IMR-90 (cell line): ENCODE measurements around the gene DYNC1H1. TPM values are rescaled to one million over a fixed set of nuclear protein-coding genes. Genes with fewer than 3 reads are reported as not detected.

Source experiments
- ATAC-seq: fragments of 200-7000 bp; cut with Tn5 transposase; 2 replicates; pipeline ENCODE4 v1.9.1; 2020; ENCODE audit warnings: low read depth, mild to moderate bottlenecking, moderate library complexity
- BruUV-seq: library from RNA; stranded (reverse); fragments of 400-500 nt; replicated peaks from 2 replicates; lab custom pipeline; 2021; lab: Mats Ljungman, UMichigan
- CTCF ChIA-PET: fragments of 300-600 bp; formaldehyde crosslinking; extraction: SDS; loops from one replicate; lab custom pipeline; 2021; ENCODE audit warnings: antibody characterized with exemption; lab: Yijun Ruan, JAX
- POLR2A ChIA-PET: fragments of 300-600 bp; sonication (Branson Sonifier 250); formaldehyde crosslinking; loops from one replicate; lab custom pipeline; 2022; ENCODE audit warnings: antibody characterized with exemption; ENCODE audit not compliant: unreplicated experiment; lab: Charles Lee
- DNase-seq: peaks from one replicate; pipeline ENCODE4 v3.0.0; 2013
- H2AFZ ChIP-seq: replicated peaks from 2 replicates; pipeline ENCODE3; 2013; ENCODE audit warnings: low read length, mild to moderate bottlenecking; ENCODE audit not compliant: poor library complexity
- H2AK5ac ChIP-seq: 2 replicates; pipeline ENCODE4 v1.6.1; 2013; ENCODE audit warnings: low read depth, low read length, inconsistent platforms
- H2AK9ac ChIP-seq: replicated peaks from 2 replicates; pipeline ENCODE3; 2013; ENCODE audit warnings: mild to moderate bottlenecking, low read depth, low read length, moderate library complexity; ENCODE audit not compliant: poor library complexity
- H2BK120ac ChIP-seq: 2 replicates; pipeline ENCODE4 v1.6.1; 2013; ENCODE audit warnings: low read depth, low read length, inconsistent platforms
- H2BK15ac ChIP-seq: 3 replicates; pipeline ENCODE4 v1.6.1; 2013; ENCODE audit warnings: low read depth, low read length, inconsistent platforms
- H2BK20ac ChIP-seq: 2 replicates; pipeline ENCODE4 v1.6.1; 2013; ENCODE audit warnings: low read depth, mild to moderate bottlenecking, inconsistent platforms, low read length, moderate library complexity
- H2BK5ac ChIP-seq: 2 replicates; pipeline ENCODE4 v1.6.1; 2013; ENCODE audit warnings: mild to moderate bottlenecking, low read depth, low read length, inconsistent platforms; ENCODE audit not compliant: poor library complexity, severe bottlenecking
- H3K14ac ChIP-seq: replicated peaks from 2 replicates; pipeline ENCODE4 v1.6.1; 2013; ENCODE audit warnings: low read depth, low read length, inconsistent platforms
- H3K18ac ChIP-seq: 2 replicates; pipeline ENCODE4 v1.6.1; 2013; ENCODE audit warnings: low read depth, low read length, control low read depth
- H3K23ac ChIP-seq: 2 replicates; pipeline ENCODE4 v1.6.1; 2013; ENCODE audit warnings: low read depth, low read length, inconsistent platforms
- H3K27ac ChIP-seq: 2 replicates; pipeline ENCODE4 v1.5.1; 2013; ENCODE audit warnings: mild to moderate bottlenecking, control low read depth, low read length; ENCODE audit not compliant: insufficient read depth
- H3K27me3 ChIP-seq: 2 replicates; pipeline ENCODE4 v1.6.1; 2013; ENCODE audit warnings: low read length; ENCODE audit not compliant: control insufficient read depth, insufficient read depth
- H3K36me3 ChIP-seq: 2 replicates; pipeline ENCODE4 v1.6.1; 2013; ENCODE audit warnings: low read length, mixed read lengths; ENCODE audit not compliant: control insufficient read depth, insufficient read depth
- H3K4ac ChIP-seq: 2 replicates; pipeline ENCODE4 v1.6.1; 2013; ENCODE audit warnings: low read depth, low read length, inconsistent platforms
- H3K4me1 ChIP-seq: 2 replicates; pipeline ENCODE4 v1.6.1; 2013; ENCODE audit warnings: low read length, mixed read lengths; ENCODE audit not compliant: control insufficient read depth, insufficient read depth
- H3K4me2 ChIP-seq: 2 replicates; pipeline ENCODE4 v1.6.1; 2013; ENCODE audit warnings: low read depth, mild to moderate bottlenecking, control low read depth, low read length, moderate library complexity
- H3K4me3 ChIP-seq: 2 replicates; pipeline ENCODE4 v1.5.1; 2013; ENCODE audit warnings: low read depth, mild to moderate bottlenecking, control low read depth, low read length, moderate library complexity; ENCODE audit not compliant: insufficient read depth
- H3K56ac ChIP-seq: 2 replicates; pipeline ENCODE4 v1.6.1; 2013; ENCODE audit warnings: low read length, inconsistent platforms; ENCODE audit not compliant: insufficient read depth; ENCODE audit errors: extremely low read depth
- H3K79me1 ChIP-seq, 2 experiments: 2 replicates each; pipeline ENCODE4 v1.6.1; 2013; ENCODE audit warnings: low read length in 2 of 2, inconsistent platforms in 1 of 2, low read depth in 1 of 2
- H3K9ac ChIP-seq: 2 replicates; pipeline ENCODE4 v1.6.1; 2013; ENCODE audit warnings: low read depth, low read length, control low read depth
- H3K9me1 ChIP-seq: 2 replicates; pipeline ENCODE4 v1.6.1; 2013; ENCODE audit warnings: low read length, inconsistent platforms; ENCODE audit not compliant: insufficient read depth
- H3K9me3 ChIP-seq: 2 replicates; pipeline ENCODE4 v1.6.1; 2013; ENCODE audit warnings: low read length; ENCODE audit not compliant: control insufficient read depth, insufficient read depth
- H4K20me1 ChIP-seq: 2 replicates; pipeline ENCODE4 v1.6.1; 2013; ENCODE audit warnings: low read length, inconsistent platforms; ENCODE audit not compliant: insufficient read depth
- H4K5ac ChIP-seq: 2 replicates; pipeline ENCODE4 v1.6.1; 2013; ENCODE audit warnings: mild to moderate bottlenecking, low read depth, low read length, control low read depth
- H4K8ac ChIP-seq, 2 experiments: 2 replicates each; pipeline ENCODE4 v1.6.1; 2013; ENCODE audit warnings: low read depth in 2 of 2, low read length in 2 of 2, control low read depth in 1 of 2, inconsistent platforms in 1 of 2
- H4K91ac ChIP-seq: 2 replicates; pipeline ENCODE4 v1.6.1; 2013; ENCODE audit warnings: low read depth, low read length, inconsistent platforms; ENCODE audit not compliant: insufficient read depth
- CHD1 ChIP-seq: IDR thresholded peaks from 2 replicates; pipeline ENCODE4 v1.6.1; 2012; ENCODE audit warnings: low read depth, low read length, improper control_type of control experiment
- FOS ChIP-seq: fragments of 150-350 bp; IDR thresholded peaks from 2 replicates; pipeline ENCODE4 v1.6.1; 2016; ENCODE audit warnings: low read depth, low read length
- MAZ ChIP-seq: IDR thresholded peaks from 2 replicates; pipeline ENCODE4 v1.6.1; 2012; ENCODE audit warnings: low read depth, mild to moderate bottlenecking, low read length, improper control_type of control experiment, moderate library complexity, borderline replicate concordance
- NFE2L2 ChIP-seq: fragments of 150-350 bp; IDR thresholded peaks from 2 replicates; pipeline ENCODE4 v1.6.1; 2016; ENCODE audit warnings: low read depth, mild to moderate bottlenecking, low read length
- RAD21 ChIP-seq: IDR thresholded peaks from 2 replicates; pipeline ENCODE4 v1.6.1; 2012; ENCODE audit warnings: low read length, improper control_type of control experiment
- RCOR1 ChIP-seq: IDR thresholded peaks from 2 replicates; pipeline ENCODE4 v1.6.1; 2012; ENCODE audit warnings: mild to moderate bottlenecking, low read length, improper control_type of control experiment; ENCODE audit not compliant: insufficient replicate concordance
- WGBS, 2 experiments: methylation state at CpG; one replicate each; pipeline versions ENCODE4 v1.1.5 to v1.1.7; 2013; ENCODE audit warnings: missing lambda C conversion rate in 2 of 2; ENCODE audit not compliant: insufficient read length in 1 of 2; ENCODE audit errors: extremely low coverage in 2 of 2; 5-methylcytosine and 5-hydroxymethylcytosine counted together
- dilution Hi-C: fragments of 300-500 bp; cut with HindIII; formaldehyde crosslinking; loops from one replicate; pipeline ENCODE4 v1.14.3; 2018; ENCODE audit warnings: low sequenced_read_pairs; ENCODE audit not compliant: unreplicated experiment
- in situ Hi-C: fragments of 300-500 bp; cut with MboI; formaldehyde crosslinking; loops from 3 replicates; pipeline ENCODE4 v1.14.3; 2019; ENCODE audit warnings: low sequenced_read_pairs, inconsistent platforms, mixed read lengths
- intact Hi-C: fragments of 100-400 bp; cut with micrococcal nuclease; formaldehyde crosslinking; loops from 2 replicates; pipeline ENCODE4 v1.10.0; 2022
- polyA plus RNA-seq, 3 experiments: library from polyadenylated mRNA; depleted of rRNA; stranded (reverse); fragments of >200 nt; gene quantifications; 2 replicates each; pipeline ENCODE4 v1.2.3, GENCODE V29; 2012; ENCODE audit warnings: low replicate concordance in 1 of 3
- total RNA-seq: library from RNA; depleted of rRNA; stranded (reverse); fragments of >200 nt; gene quantifications from 2 replicates; pipeline ENCODE4 v1.2.3, GENCODE V29; 2012
- TF ChIP-seq, protein P1 (sequence below): fragments of 150-350 bp; IDR thresholded peaks from 2 replicates; pipeline ENCODE4 v1.6.1; 2017; ENCODE audit warnings: mild to moderate bottlenecking, antibody characterized with exemption, low read length, low read depth
- TF ChIP-seq, protein P2 (sequence below): conservative IDR thresholded peaks from 2 replicates; pipeline ENCODE4 v1.5.1; 2012; ENCODE audit warnings: mild to moderate bottlenecking, low read depth, low read length, improper control_type of control experiment

DYNC1H1 gene
- total and polyA plus RNA-seq, 2 of the 4 experiments (the other 2 are of a cell fraction) = 240 to 670 TPM

DNA sequence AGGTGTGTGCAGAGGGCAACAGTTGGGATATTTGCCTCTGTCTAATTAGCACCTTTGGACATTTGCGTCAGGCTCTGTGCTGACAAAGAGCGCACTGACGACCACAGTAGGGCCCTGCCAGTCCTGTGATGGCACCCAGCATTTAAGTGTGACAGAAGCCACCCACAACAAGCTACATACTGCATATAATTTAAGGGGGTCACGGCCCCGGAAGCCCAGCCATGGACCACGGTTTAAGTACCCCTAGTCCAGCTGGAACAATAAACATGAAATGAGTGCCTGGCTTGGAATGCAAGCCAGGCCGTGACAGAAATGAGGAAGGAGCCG is 16.8 kb upstream of the DYNC1H1 start:
- Histone ChIP-seq H3K23ac (peak overlapping the region; percentile 84; the same call in 1 of the 2 replicates), H3K14ac (peak overlapping the region; percentile 97), H3K79me1 (peaks cover 9 to 24% of the 10 kb centered on the region in 2 experiments), H2AK9ac (peak overlapping the region; percentile 97), H3K9ac (peak overlapping the region; percentile 93), H3K4me1 (peaks cover 7% of the 10 kb centered on the region; the same call in 1 of the 2 replicates), H3K18ac (peak overlapping the region; percentile 37; the same call in 1 of the 2 replicates), H2BK15ac (no peak overlapping the region), H3K4ac (peak overlapping the region; percentile 96), H4K5ac (peak overlapping the region; percentile 85), H3K56ac (peak overlapping the region; percentile 79; the same call in 1 of the 2 replicates), H2BK120ac (peak overlapping the region; percentile 47), H2BK5ac (peak overlapping the region; percentile 77), H4K8ac (peak overlapping the region; percentile 93 to 99), H3K4me3 (peak overlapping the region; percentile 65), H2AK5ac (peak overlapping the region; percentile 80), H4K20me1 (no peaks in the 10 kb centered on the region), H3K27me3 (peaks cover 2% of the 10 kb centered on the region; the same call in 1 of the 2 replicates), H3K9me3 (no peaks in the 10 kb centered on the region), H4K91ac (peak overlapping the region; percentile 95), H2AFZ (peak overlapping the region; percentile 96), H2BK20ac (peak overlapping the region; percentile 4; the same call in 1 of the 2 replicates), H3K36me3 (no peaks in the 10 kb centered on the region), H3K27ac (peak overlapping the region; percentile 89), H3K4me2 (peak overlapping the region; percentile 87), H3K9me1 (0 out of 2 replicates have a peak, but pooled peaks cover 3% of the 10 kb centered on the region)
- in situ Hi-C loops = no loop called here
- WGBS, 2 experiments = 0% methylated on average over 2 of the region's 8 CpGs; no CpG with 5 or more reads in 1 of the 2 experiments
- dilution Hi-C loops = no loop called here
- CTCF ChIA-PET = no interaction called here
- DNase-seq (no peak), ATAC-seq (no peak)
- POLR2A ChIA-PET = no interaction called here
- no peak for TF ChIP-seq FOS
- no peak for TF ChIP-seq RAD21
- TF ChIP-seq MAZ = no peak
- TF ChIP-seq, protein P1, sequence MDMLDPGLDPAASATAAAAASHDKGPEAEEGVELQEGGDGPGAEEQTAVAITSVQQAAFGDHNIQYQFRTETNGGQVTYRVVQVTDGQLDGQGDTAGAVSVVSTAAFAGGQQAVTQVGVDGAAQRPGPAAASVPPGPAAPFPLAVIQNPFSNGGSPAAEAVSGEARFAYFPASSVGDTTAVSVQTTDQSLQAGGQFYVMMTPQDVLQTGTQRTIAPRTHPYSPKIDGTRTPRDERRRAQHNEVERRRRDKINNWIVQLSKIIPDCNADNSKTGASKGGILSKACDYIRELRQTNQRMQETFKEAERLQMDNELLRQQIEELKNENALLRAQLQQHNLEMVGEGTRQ = no peak
- TF ChIP-seq RCOR1 = no peak
- TF ChIP-seq NFE2L2 = no peak
- TF ChIP-seq, protein P2, sequence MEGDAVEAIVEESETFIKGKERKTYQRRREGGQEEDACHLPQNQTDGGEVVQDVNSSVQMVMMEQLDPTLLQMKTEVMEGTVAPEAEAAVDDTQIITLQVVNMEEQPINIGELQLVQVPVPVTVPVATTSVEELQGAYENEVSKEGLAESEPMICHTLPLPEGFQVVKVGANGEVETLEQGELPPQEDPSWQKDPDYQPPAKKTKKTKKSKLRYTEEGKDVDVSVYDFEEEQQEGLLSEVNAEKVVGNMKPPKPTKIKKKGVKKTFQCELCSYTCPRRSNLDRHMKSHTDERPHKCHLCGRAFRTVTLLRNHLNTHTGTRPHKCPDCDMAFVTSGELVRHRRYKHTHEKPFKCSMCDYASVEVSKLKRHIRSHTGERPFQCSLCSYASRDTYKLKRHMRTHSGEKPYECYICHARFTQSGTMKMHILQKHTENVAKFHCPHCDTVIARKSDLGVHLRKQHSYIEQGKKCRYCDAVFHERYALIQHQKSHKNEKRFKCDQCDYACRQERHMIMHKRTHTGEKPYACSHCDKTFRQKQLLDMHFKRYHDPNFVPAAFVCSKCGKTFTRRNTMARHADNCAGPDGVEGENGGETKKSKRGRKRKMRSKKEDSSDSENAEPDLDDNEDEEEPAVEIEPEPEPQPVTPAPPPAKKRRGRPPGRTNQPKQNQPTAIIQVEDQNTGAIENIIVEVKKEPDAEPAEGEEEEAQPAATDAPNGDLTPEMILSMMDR = no peak
- TF ChIP-seq CHD1 = no peak
- TSS peak; percentile 99 for BruUV-seq
- intact Hi-C loops = no loop called here
